OCI-LY7 (cell line): ENCODE results near the gene GRAMD2B. TPM values are rescaled to one million over a fixed set of nuclear protein-coding genes. Genes with fewer than 3 reads are reported as not detected.
"Not testable (repeated sequence)": the region's sequence is repeated elsewhere in the genome, so short reads cannot be mapped to it uniquely, and the experiment has no call there.

Experiments used
- BruUV-seq: library from RNA; stranded (reverse); fragments of 400-500 nt; replicated peaks from 2 replicates; lab custom pipeline; 2021; lab: Mats Ljungman, UMichigan
- CTCF ChIA-PET: fragments of 300-600 bp; sonication (Branson Sonifier 250); formaldehyde crosslinking; loops from one replicate; lab custom pipeline; 2022; ENCODE audit warnings: antibody characterized with exemption; ENCODE audit not compliant: unreplicated experiment; lab: Charles Lee
- POLR2A ChIA-PET: fragments of 300-600 bp; sonication (Branson Sonifier 250); formaldehyde crosslinking; loops from one replicate; lab custom pipeline; 2022; ENCODE audit warnings: antibody characterized with exemption; lab: Charles Lee
- DNase-seq: peaks from one replicate; pipeline ENCODE4 v3.0.0-alpha.2; 2015; ENCODE audit warnings: low spot score
- H2AFZ ChIP-seq: fragments of 200-600 bp; sonication (generic), shearing (Covaris generic); 2 replicates; pipeline ENCODE4 v1.6.1; 2014; ENCODE audit warnings: mild to moderate bottlenecking, antibody characterized with exemption, low read length, moderate library complexity
- H3K27ac ChIP-seq: fragments of 200-600 bp; sonication (generic); 2 replicates; pipeline ENCODE4 v1.5.1; 2014; ENCODE audit warnings: mixed run types, low read depth, mild to moderate bottlenecking, moderate library complexity, low read length, inconsistent platforms; ENCODE audit not compliant: poor library complexity, severe bottlenecking
- H3K36me3 ChIP-seq: fragments of 200-600 bp; sonication (generic); 2 replicates; pipeline ENCODE4 v1.6.1; 2014; ENCODE audit warnings: mild to moderate bottlenecking, antibody characterized with exemption, low read length, moderate library complexity, mixed read lengths; ENCODE audit not compliant: insufficient read depth
- H3K4me1 ChIP-seq: fragments of 200-600 bp; sonication (generic); 2 replicates; pipeline ENCODE4 v1.5.1; 2014; ENCODE audit warnings: mild to moderate bottlenecking, low read length; ENCODE audit not compliant: insufficient read depth, poor library complexity, severe bottlenecking
- H3K4me2 ChIP-seq: fragments of 200-600 bp; sonication (generic); 2 replicates; pipeline ENCODE4 v1.6.1; 2014; ENCODE audit warnings: mild to moderate bottlenecking, low read length
- H3K4me3 ChIP-seq: fragments of 200-600 bp; sonication (generic); 2 replicates; pipeline ENCODE4 v1.5.1; 2014; ENCODE audit warnings: mild to moderate bottlenecking, low read depth, low read length; ENCODE audit not compliant: poor library complexity, severe bottlenecking
- H3K79me2 ChIP-seq: fragments of 200-600 bp; sonication (generic); 2 replicates; pipeline ENCODE4 v1.6.1; 2016; ENCODE audit warnings: low read depth, mild to moderate bottlenecking, low read length, moderate library complexity, mixed read lengths; ENCODE audit not compliant: insufficient read depth
- H3K9me2 ChIP-seq: fragments of 200-600 bp; sonication (generic); 2 replicates; pipeline ENCODE4 v1.6.1; 2016; ENCODE audit warnings: mild to moderate bottlenecking, low read length, mixed read lengths; ENCODE audit not compliant: insufficient read depth
- H3K9me3 ChIP-seq: fragments of 200-600 bp; sonication (generic); 2 replicates; pipeline ENCODE4 v1.6.1; 2014; ENCODE audit warnings: mild to moderate bottlenecking, mixed run types, low read length, mixed read lengths
- H4K20me1 ChIP-seq: fragments of 200-600 bp; sonication (generic); 2 replicates; pipeline ENCODE4 v1.6.1; 2014; ENCODE audit warnings: mild to moderate bottlenecking, antibody characterized with exemption, low read length, moderate library complexity, mixed read lengths; ENCODE audit not compliant: insufficient read depth
- EZH2phosphoT487 ChIP-seq: fragments of 200-600 bp; sonication (generic); IDR thresholded peaks from 2 replicates; pipeline ENCODE4 v1.6.1; 2018; ENCODE audit warnings: low read depth, borderline replicate concordance, mild to moderate bottlenecking, mixed run types, antibody characterized with exemption, low read length, moderate library complexity, mixed read lengths
- intact Hi-C: fragments of 100-400 bp; cut with micrococcal nuclease; formaldehyde crosslinking; loops from one replicate; pipeline ENCODE4 v1.10.0; 2022; ENCODE audit not compliant: unreplicated experiment
- total RNA-seq, 2 experiments: library from RNA; depleted of rRNA in 1 of 2; stranded (reverse); fragments of >200 nt in 1 of 2; shearing (Covaris generic) in 1 of 2; gene quantifications; 2 replicates each; pipeline ENCODE4 v1.2.3, GENCODE V29; 2014 to 2022
- TF ChIP-seq, protein P1 (sequence below): fragments of 200-600 bp; sonication (generic); conservative IDR thresholded peaks from 2 replicates; pipeline ENCODE4 v1.5.1; 2014; ENCODE audit warnings: mild to moderate bottlenecking, antibody characterized with exemption, low read length, moderate library complexity, mixed read lengths

The GRAMD2B gene
- total RNA-seq, 2 experiments from 2014 or later = not detected

DNA sequence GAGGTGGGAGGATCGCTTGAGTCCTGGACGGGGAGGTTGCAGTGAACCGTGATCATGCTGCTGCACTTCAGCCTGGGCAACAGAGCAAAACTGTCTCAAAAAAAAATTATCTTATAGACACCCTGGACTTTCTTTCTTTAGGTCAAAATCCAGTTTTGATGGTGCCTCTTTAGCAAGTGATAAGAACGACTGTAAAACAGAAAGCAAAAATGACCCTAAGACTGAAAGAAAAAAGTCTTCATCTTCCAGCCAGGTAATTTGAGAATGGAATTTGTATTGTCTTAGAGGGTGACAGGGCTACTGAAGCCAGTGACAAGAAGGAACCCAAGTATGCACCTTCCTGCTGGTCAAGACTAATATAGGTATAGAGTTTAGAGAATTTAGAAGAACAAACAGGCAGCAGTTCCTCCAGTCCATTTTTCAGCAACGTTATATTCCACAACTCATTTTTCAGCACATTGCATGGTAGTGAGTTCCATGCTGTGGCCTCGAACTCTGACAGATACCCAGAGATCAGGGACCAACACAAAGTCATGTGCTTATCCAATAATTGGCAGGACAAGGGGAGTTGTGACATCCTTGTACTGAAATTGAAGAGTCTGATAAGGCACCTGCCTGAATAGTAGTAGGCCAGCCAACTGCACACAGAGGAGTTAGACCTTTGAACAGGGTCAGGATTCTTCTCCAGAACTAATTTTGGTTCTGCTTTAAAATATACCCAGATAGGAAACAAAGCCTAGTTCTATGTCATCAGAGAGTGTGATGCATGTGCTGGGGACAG lies 46.5 kb downstream of the GRAMD2B start:
- POLR2A ChIA-PET = no interaction called here
- no peak overlapping the region for H3K4me3 ChIP-seq
- H3K27ac ChIP-seq = no peak overlapping the region
- no peaks in the 10 kb centered on the region for H3K9me2 ChIP-seq
- CTCF ChIA-PET = no interaction called here
- H3K4me2 ChIP-seq = no peak overlapping the region
- no peak overlapping the region for H2AFZ ChIP-seq
- H4K20me1 ChIP-seq = no peaks in the 10 kb centered on the region
- no peak for DNase-seq
- no peaks in the 10 kb centered on the region for H3K36me3 ChIP-seq
- H3K79me2 ChIP-seq = no peaks in the 10 kb centered on the region
- BruUV-seq = no TSS peak
- intact Hi-C loops = no loop called here
- no peak for TF ChIP-seq EZH2phosphoT487
- TF ChIP-seq, protein P1, sequence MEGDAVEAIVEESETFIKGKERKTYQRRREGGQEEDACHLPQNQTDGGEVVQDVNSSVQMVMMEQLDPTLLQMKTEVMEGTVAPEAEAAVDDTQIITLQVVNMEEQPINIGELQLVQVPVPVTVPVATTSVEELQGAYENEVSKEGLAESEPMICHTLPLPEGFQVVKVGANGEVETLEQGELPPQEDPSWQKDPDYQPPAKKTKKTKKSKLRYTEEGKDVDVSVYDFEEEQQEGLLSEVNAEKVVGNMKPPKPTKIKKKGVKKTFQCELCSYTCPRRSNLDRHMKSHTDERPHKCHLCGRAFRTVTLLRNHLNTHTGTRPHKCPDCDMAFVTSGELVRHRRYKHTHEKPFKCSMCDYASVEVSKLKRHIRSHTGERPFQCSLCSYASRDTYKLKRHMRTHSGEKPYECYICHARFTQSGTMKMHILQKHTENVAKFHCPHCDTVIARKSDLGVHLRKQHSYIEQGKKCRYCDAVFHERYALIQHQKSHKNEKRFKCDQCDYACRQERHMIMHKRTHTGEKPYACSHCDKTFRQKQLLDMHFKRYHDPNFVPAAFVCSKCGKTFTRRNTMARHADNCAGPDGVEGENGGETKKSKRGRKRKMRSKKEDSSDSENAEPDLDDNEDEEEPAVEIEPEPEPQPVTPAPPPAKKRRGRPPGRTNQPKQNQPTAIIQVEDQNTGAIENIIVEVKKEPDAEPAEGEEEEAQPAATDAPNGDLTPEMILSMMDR = no peak
- no peaks in the 10 kb centered on the region for H3K9me3 ChIP-seq
- no peaks in the 10 kb centered on the region for H3K4me1 ChIP-seq

DNA sequence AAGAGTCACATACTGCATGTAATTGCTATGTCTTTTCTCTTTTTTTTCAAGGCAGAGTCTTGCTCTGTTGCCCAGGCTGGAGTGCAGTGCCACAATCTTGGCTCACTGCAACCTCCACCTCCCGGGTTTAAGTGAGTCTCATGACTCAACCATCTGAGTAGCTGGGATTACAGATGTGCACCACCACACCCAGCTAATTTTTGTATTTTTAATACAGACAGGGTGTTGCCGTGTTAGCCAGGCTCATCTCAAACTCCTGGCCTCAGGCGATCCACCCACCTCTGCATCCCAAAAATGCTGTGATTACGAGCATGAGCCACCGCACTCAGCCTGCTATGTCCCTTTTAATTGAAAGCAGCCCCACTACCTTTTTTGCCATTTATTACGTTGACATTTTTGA lies 47.3 kb downstream of the GRAMD2B start:
- CTCF ChIA-PET, BruUV-seq: not testable (repeated sequence)

DNA sequence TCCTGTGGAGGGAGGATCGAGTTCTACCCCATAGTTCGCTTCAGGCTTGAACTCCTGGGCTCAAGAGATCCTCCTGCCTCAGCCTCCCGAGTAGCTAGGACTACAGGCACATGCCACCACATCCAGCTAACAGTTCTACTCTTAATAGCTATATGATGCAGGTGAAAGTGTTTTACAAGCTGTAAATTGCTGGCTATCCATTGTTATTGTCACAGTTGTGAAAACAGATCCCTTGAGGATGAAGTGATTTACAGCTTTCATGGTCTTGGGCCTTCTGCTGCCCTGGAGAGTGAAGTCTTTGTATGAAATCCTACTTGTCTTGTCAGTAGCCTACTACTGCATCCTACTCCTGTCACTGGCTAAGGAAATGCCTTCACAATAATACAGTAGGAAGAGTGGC lies 48.0 kb downstream of the GRAMD2B start:
- no peak for TF ChIP-seq EZH2phosphoT487
- TF ChIP-seq, protein P1 = no peak
- intact Hi-C loops = no loop called here
- DNase-seq = no peak
- Histone ChIP-seq H3K9me3 (no peaks in the 10 kb centered on the region), H3K4me1 (no peaks in the 10 kb centered on the region), H3K79me2 (no peaks in the 10 kb centered on the region), H2AFZ (no peak overlapping the region), H3K4me3 (no peak overlapping the region), H3K4me2 (no peak overlapping the region), H3K36me3 (no peaks in the 10 kb centered on the region), H4K20me1 (no peaks in the 10 kb centered on the region), H3K9me2 (no peaks in the 10 kb centered on the region), H3K27ac (no peak overlapping the region)
- BruUV-seq = no TSS peak
- ChIA-PET POLR2A (interaction anchor here (0.8 to 1.5 kb wide), 3 partner anchors 11 to 25 kb away, joined by 3 to 8 read pairs (median 3); no protein-coding TSS in a partner anchor), CTCF (interaction anchor here (0.6 kb wide), 1 partner anchor 28 kb away, joined by 4 read pairs; no protein-coding TSS in a partner anchor)

More for the DNA sequence above, 47.3 kb downstream of the GRAMD2B start:
- H3K27ac ChIP-seq, H3K4me2 ChIP-seq, POLR2A ChIA-PET, H3K79me2 ChIP-seq, DNase-seq, H2AFZ ChIP-seq, H3K4me3 ChIP-seq, H3K36me3 ChIP-seq, H4K20me1 ChIP-seq, H3K9me3 ChIP-seq, H3K9me2 ChIP-seq, H3K4me1 ChIP-seq, intact Hi-C loops: not testable (repeated sequence)
